IPS-18a (cell line): ENCODE results near the gene PLSCR2.

ENCODE experiments used
- H3K27ac ChIP-seq: one replicate; pipeline ENCODE4 v1.5.1; 2013; ENCODE audit warnings: low read length
- H3K27me3 ChIP-seq: one replicate; pipeline ENCODE4 v1.6.1; 2013; ENCODE audit warnings: mild to moderate bottlenecking, low read length; ENCODE audit not compliant: control insufficient read depth, insufficient read depth
- H3K36me3 ChIP-seq: one replicate; pipeline ENCODE4 v1.6.1; 2013; ENCODE audit warnings: low read depth, low read length; ENCODE audit not compliant: control insufficient read depth
- H3K4me1 ChIP-seq: one replicate; pipeline ENCODE4 v1.6.1; 2013; ENCODE audit warnings: low read depth, low read length; ENCODE audit not compliant: control insufficient read depth
- H3K4me3 ChIP-seq: one replicate; pipeline ENCODE4 v1.5.1; 2013; ENCODE audit warnings: low read length
- H3K9ac ChIP-seq: one replicate; pipeline ENCODE4 v1.6.1; 2013; ENCODE audit warnings: mild to moderate bottlenecking, low read length, moderate library complexity
- H3K9me3 ChIP-seq: one replicate; pipeline ENCODE4 v1.6.1; 2013; ENCODE audit warnings: low read depth, low read length; ENCODE audit not compliant: control insufficient read depth

Gene PLSCR2

GRCh38 chr3:146404436-146404835 is 64.9 kb downstream of the PLSCR2 start:
- Histone ChIP-seq H3K27ac (no peak overlapping the region), H3K36me3 (no peaks in the 10 kb centered on the region), H3K9ac (no peak overlapping the region), H3K9me3 (no peaks in the 10 kb centered on the region), H3K4me3 (no peak overlapping the region), H3K27me3 (no peaks in the 10 kb centered on the region), H3K4me1 (peaks cover 4% of the 10 kb centered on the region)

DNA sequence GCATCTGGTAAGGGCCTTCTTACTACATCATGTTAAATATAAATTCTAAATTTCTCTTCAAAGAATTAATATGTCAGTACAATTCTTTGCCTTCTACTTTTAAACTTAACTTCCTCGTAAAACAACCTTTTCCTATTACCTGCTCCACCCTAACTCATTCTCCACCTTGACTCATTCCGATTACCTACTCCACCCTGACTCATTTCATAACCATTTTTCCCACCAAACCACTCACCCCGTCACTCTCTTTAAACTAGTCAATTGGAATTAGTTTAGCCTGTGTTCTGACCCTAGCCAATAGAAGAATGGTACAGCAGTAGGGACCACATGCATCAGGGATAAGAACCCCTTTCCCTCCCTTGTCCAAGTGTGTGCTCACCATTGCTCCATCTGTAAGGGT is 65.6 kb downstream of the PLSCR2 start:
- Histone ChIP-seq H3K4me1 (peaks cover 4% of the 10 kb centered on the region), H3K36me3 (no peaks in the 10 kb centered on the region), H3K4me3 (no peak overlapping the region), H3K27ac (no peak overlapping the region), H3K9ac (no peak overlapping the region), H3K9me3 (no peaks in the 10 kb centered on the region), H3K27me3 (no peaks in the 10 kb centered on the region)

DNA sequence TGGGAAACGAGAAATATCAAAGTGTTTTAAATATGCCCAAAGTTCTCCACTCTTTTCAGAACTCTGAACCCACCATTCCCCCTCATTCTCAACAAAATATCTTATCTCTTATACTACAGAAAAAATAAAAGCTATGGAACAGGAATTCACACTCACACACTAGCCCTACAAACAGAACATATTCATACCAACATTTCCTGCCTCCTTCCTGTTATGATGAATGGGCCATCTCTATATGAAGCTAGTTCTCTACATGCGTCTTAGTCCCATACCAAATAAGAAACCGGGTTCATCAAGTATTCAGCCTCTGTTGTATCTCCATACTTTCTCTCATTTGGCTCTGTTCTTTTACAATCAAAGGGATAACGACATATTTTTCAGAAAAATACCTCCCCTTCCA is 72.6 kb downstream of the PLSCR2 start:
- Histone ChIP-seq H3K27ac (no peak overlapping the region), H3K27me3 (no peaks in the 10 kb centered on the region), H3K4me1 (no peaks in the 10 kb centered on the region), H3K9me3 (no peaks in the 10 kb centered on the region), H3K4me3 (no peak overlapping the region), H3K9ac (no peak overlapping the region), H3K36me3 (no peaks in the 10 kb centered on the region)

DNA sequence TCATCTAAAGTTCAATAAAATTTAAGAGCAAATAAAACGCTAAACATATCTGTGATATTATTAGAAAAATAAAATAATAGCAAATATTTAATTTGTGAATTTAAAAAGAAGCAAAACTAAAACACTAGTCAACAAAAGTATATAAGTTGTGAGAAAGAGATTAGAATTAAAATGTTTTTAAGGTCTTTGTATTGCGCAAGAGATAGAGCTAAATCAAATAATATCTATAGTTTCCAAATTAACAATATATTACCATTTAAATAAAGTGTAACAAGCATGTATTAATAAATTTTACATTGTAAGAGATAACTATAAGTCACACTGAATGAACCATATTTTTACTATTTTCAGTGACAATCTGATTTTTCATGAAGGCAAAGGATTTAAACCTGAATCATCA is 74.2 kb downstream of the PLSCR2 start:
- Histone ChIP-seq H3K27ac (no peak overlapping the region), H3K36me3 (no peaks in the 10 kb centered on the region), H3K9ac (no peak overlapping the region), H3K4me1 (no peaks in the 10 kb centered on the region), H3K9me3 (no peaks in the 10 kb centered on the region), H3K4me3 (no peak overlapping the region), H3K27me3 (no peaks in the 10 kb centered on the region)

DNA sequence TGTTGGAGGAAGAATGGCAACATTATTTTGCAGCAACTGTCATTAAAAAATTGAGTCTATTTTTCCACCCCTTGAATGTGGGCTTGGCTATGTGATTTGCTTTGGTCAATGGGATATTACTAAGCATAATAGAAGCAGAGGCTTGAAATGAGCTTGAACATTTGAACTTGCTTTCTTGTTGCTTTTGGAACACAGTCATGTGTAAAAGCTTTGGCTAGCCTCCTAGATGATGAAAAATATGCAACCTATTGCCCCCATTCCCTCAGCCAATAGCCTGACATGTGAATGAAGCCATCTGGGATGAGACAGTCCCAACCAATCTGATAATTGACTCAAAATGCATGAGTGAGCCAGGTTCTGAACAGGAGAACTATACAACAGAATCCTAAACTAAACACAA is 78.4 kb downstream of the PLSCR2 start:
- no peak overlapping the region for H3K9ac ChIP-seq
- no peaks in the 10 kb centered on the region for H3K27me3 ChIP-seq
- H3K27ac ChIP-seq: no peak overlapping the region
- no peaks in the 10 kb centered on the region for H3K9me3 ChIP-seq
- no peaks in the 10 kb centered on the region for H3K4me1 ChIP-seq
- H3K36me3 ChIP-seq: no peaks in the 10 kb centered on the region
- no peak overlapping the region for H3K4me3 ChIP-seq

- Histone ChIP-seq H3K9ac (no peak overlapping the region), H3K36me3 (no peaks in the 10 kb centered on the region), H3K9me3 (no peaks in the 10 kb centered on the region), H3K27me3 (no peaks in the 10 kb centered on the region), H3K4me1 (no peaks in the 10 kb centered on the region), H3K4me3 (no peak overlapping the region), H3K27ac (no peak overlapping the region)
Measured at GRCh38 chr3:146390006-146390772, 79.2 kb downstream of the PLSCR2 start.

- no peak overlapping the region for H3K4me3 ChIP-seq
- no peaks in the 10 kb centered on the region for H3K36me3 ChIP-seq
- H3K4me1 ChIP-seq: peaks cover 8% of the 10 kb centered on the region
- no peaks in the 10 kb centered on the region for H3K9me3 ChIP-seq
- H3K9ac ChIP-seq: no peak overlapping the region
- no peaks in the 10 kb centered on the region for H3K27me3 ChIP-seq
- no peak overlapping the region for H3K27ac ChIP-seq
Measured at GRCh38 chr3:146387566-146387965, 81.8 kb downstream of the PLSCR2 start.

GRCh38 chr3:146386936-146387335 is 82.4 kb downstream of the PLSCR2 start:
- H3K9me3 ChIP-seq: no peaks in the 10 kb centered on the region
- peaks cover 8% of the 10 kb centered on the region for H3K4me1 ChIP-seq
- H3K36me3 ChIP-seq: no peaks in the 10 kb centered on the region
- H3K27ac ChIP-seq: no peak overlapping the region
- H3K9ac ChIP-seq: no peak overlapping the region
- H3K4me3 ChIP-seq: no peak overlapping the region
- H3K27me3 ChIP-seq: no peaks in the 10 kb centered on the region

DNA sequence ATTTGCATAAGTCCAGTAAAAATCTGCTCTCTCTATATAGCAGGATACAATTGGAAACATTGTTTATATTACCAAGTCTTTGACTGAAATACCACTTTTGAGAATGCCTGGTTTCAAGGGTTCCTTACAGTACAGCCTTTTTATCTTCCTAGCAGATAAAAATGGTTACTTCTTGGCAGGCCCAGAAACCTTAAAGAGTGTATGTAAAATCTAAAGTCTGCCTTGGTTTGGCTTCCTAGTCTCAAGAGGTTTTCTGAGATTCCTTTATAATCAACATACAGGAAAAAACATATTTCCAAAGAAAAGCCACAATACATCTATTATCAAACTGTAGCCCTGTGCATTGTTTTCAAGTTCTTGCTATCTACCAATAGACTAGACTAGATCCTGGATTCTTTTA is 84.6 kb downstream of the PLSCR2 start:
- no peaks in the 10 kb centered on the region for H3K9me3 ChIP-seq
- H3K4me3 ChIP-seq: no peak overlapping the region

More for the DNA sequence above, 84.6 kb downstream of the PLSCR2 start:
- Histone ChIP-seq H3K9ac (no peak overlapping the region), H3K36me3 (no peaks in the 10 kb centered on the region), H3K4me1 (peaks cover 8% of the 10 kb centered on the region), H3K27me3 (no peaks in the 10 kb centered on the region), H3K27ac (no peak overlapping the region)
